Thymus (tissue), 11 donors: ENCODE data around the gene PLPP3. TPM values are rescaled to one million over a fixed set of nuclear protein-coding genes. Genes with fewer than 3 reads are reported as not detected.

Source experiments
- DNase-seq, 9 donors: peaks; one replicate each; pipeline ENCODE4 v3.0.0-alpha.2; 2013; ENCODE audit warnings: low spot score in 9 of 9, low read depth in 6 of 9, missing footprints in 1 of 9
- H3K27ac ChIP-seq, 2 donors: one replicate each; pipeline ENCODE4 v1.5.1; 2013; ENCODE audit warnings: control low read depth in 1 of 2, low read depth in 1 of 2, low read length in 1 of 2, mild to moderate bottlenecking in 1 of 2, moderate library complexity in 1 of 2
- H3K27me3 ChIP-seq, 2 donors: one replicate each; pipeline ENCODE4 v1.5.1; 2013; ENCODE audit warnings: low read length in 1 of 2; ENCODE audit not compliant: control insufficient read depth in 2 of 2, insufficient read depth in 1 of 2
- H3K36me3 ChIP-seq, 2 donors: one replicate each; pipeline ENCODE4 v1.5.1; 2013; ENCODE audit warnings: low read length in 1 of 2, mild to moderate bottlenecking in 1 of 2, moderate library complexity in 1 of 2; ENCODE audit not compliant: control insufficient read depth in 2 of 2, insufficient read depth in 2 of 2
- H3K4me1 ChIP-seq, 2 donors: one replicate each; pipeline ENCODE4 v1.5.1; 2013; ENCODE audit warnings: low read length in 2 of 2; ENCODE audit not compliant: control insufficient read depth in 2 of 2, insufficient read depth in 2 of 2
- H3K4me3 ChIP-seq, 2 donors: one replicate each; pipeline ENCODE4 v1.5.1; 2013; ENCODE audit warnings: low read length in 2 of 2, control low read depth in 1 of 2, mild to moderate bottlenecking in 1 of 2
- H3K9me3 ChIP-seq, 2 donors: one replicate each; pipeline ENCODE4 v1.5.1; 2013; ENCODE audit warnings: low read length in 1 of 2, mild to moderate bottlenecking in 1 of 2; ENCODE audit not compliant: control insufficient read depth in 2 of 2, insufficient read depth in 1 of 2
- WGBS: extraction: QIAGEN DNeasy Blood & Tissue Kit; methylation state at CpG from one replicate; pipeline ENCODE4 v1.1.7; 2013; 5-methylcytosine and 5-hydroxymethylcytosine counted together
- polyA plus RNA-seq: library from polyadenylated mRNA; stranded (reverse); fragments of 200-250 nt; gene quantifications from one replicate; pipeline ENCODE4 v1.2.3, GENCODE V29; 2013
- total RNA-seq: library from RNA; stranded (reverse); fragments of 120-200 nt; gene quantifications from one replicate; pipeline ENCODE4 v1.2.4, GENCODE V29; 2013
- donor health status: healthy.

PLPP3 gene
- total and polyA plus RNA-seq, 2 donors: 30.8 to 31.3 TPM

GRCh38 chr1:56512724-56513494 is 66.5 kb downstream of the PLPP3 start:
- DNase-seq: no peak
- H3K9me3 ChIP-seq: no peaks in the 10 kb centered on the region
- H3K4me1 ChIP-seq: peaks cover 0 to 24% of the 10 kb centered on the region in 2 donors
- H3K27me3 ChIP-seq: no peaks in the 10 kb centered on the region
- no peak overlapping the region for H3K4me3 ChIP-seq
- no peak overlapping the region for H3K27ac ChIP-seq
- 96% methylated on average over 8 of the region's 8 CpGs for WGBS
- H3K36me3 ChIP-seq: peaks cover 20 to 44% of the 10 kb centered on the region in 2 donors

- peaks cover 24 to 48% of the 10 kb centered on the region in 2 donors for H3K36me3 ChIP-seq
- WGBS: 99% methylated on average over 8 of the region's 8 CpGs
- no peak for DNase-seq
Measured at GRCh38 chr1:56511766-56512165, 67.6 kb downstream of the PLPP3 start.

DNA sequence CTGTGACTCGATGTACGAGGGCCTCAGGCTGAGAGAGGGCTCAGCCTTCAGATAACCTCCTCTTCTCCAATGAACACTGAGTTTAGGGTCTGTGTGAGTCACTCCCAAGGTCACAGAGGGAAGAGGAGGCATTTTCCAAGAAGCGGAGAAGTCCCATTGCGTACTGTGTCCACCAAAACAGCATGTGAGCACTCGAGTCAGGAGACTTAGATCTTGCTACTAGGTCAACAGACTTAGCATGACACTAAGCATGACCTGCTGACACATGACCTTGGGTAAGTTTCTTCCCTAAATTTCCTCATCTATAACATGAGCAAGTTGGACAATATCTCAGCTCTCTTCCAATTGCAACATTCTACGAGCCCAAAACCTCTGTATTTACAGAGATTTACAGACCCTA is 68.0 kb downstream of the PLPP3 start:
- no peak overlapping the region for H3K27ac ChIP-seq
- no peak overlapping the region for H3K4me3 ChIP-seq
- peaks cover 0 to 29% of the 10 kb centered on the region in 2 donors for H3K4me1 ChIP-seq
- H3K27me3 ChIP-seq: no peaks in the 10 kb centered on the region
- H3K36me3 ChIP-seq: peaks cover 28 to 51% of the 10 kb centered on the region in 2 donors
- WGBS: 97% methylated on average over 6 of the region's 6 CpGs
- DNase-seq: no peak
- no peaks in the 10 kb centered on the region for H3K9me3 ChIP-seq

More at GRCh38 chr1:56511766-56512165, 67.6 kb downstream of the PLPP3 start:
- Histone ChIP-seq H3K4me1 (peaks cover 0 to 25% of the 10 kb centered on the region in 2 donors), H3K4me3 (no peak overlapping the region), H3K27ac (no peak overlapping the region), H3K9me3 (no peaks in the 10 kb centered on the region), H3K27me3 (no peaks in the 10 kb centered on the region)

DNA sequence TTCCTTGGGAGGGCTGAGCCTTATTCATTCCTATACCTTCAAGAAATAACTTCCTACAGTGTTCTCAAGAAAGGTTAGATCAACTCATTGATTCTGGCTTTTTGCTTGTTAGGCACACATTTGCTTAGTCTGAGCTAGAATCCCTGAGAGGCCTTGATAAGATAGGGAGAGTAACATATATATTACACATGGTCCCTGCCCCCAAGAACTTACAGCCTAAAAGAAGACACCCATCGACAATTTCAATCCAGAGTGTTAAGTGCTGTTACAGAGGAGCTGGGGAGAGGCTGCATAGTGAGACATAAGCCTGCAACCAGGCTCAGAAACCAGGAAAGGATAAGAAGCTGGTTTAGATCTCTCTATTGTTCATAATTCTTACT is 68.7 kb downstream of the PLPP3 start:
- Histone ChIP-seq H3K27me3 (no peaks in the 10 kb centered on the region), H3K4me3 (no peak overlapping the region), H3K4me1 (peaks cover 0 to 35% of the 10 kb centered on the region in 2 donors), H3K36me3 (peaks cover 32 to 56% of the 10 kb centered on the region in 2 donors), H3K9me3 (no peaks in the 10 kb centered on the region), H3K27ac (no peak overlapping the region)
- WGBS: 91% methylated on average over 1 of the region's 1 CpG
- DNase-seq: no peak

DNA sequence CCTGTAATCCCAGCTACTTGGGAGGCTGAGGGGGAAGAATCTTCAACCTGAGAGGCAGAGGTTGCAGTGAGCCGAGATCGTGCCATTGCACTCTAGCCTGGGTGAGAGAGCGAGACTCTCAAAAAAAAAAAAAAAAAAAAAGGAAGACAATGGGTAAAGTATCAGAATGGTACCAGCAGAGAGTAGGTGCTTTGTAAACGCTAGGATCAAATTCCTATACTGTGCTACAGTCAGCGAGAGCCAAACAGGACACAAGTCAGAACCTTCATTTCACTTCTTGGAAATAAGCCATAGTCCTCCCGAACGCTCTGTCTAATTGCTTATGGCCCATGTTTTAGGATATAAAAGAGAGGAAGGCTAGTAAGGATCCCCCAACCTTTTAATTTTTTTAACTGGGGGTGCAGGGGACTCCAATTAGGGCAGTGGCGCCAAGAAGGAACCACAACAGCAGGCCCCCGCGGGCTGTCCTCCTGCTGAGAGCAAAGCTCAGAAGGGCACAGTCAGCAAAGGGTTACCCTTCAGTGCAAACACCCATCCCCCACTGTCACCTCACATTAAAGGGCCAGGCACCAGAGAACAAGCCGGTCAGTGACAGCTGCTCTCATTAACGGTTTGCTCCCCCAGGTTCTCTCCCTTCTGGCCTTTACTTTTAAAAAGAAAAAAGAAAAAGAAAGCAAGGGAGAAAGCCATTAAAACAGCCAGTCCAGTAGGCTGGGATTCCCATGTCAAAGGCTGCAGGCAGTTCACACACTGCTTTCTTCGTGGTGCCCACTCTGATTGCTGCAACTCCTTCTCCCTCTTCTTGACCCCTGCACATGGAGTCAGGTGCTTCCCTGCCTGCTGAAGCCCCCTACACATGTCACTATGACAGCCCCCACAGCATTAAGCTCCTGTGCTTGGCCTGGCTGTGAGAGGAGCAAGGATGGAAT is 69.4 kb downstream of the PLPP3 start:
- Histone ChIP-seq H3K27me3 (no peaks in the 10 kb centered on the region), H3K9me3 (no peaks in the 10 kb centered on the region), H3K4me1 (peaks cover 0 to 35% of the 10 kb centered on the region in 2 donors), H3K27ac (no peak overlapping the region), H3K4me3 (no peak overlapping the region), H3K36me3 (peaks cover 32 to 54% of the 10 kb centered on the region in 2 donors)
- WGBS: 92% methylated on average over 13 of the region's 13 CpGs
- no peak for DNase-seq

DNA sequence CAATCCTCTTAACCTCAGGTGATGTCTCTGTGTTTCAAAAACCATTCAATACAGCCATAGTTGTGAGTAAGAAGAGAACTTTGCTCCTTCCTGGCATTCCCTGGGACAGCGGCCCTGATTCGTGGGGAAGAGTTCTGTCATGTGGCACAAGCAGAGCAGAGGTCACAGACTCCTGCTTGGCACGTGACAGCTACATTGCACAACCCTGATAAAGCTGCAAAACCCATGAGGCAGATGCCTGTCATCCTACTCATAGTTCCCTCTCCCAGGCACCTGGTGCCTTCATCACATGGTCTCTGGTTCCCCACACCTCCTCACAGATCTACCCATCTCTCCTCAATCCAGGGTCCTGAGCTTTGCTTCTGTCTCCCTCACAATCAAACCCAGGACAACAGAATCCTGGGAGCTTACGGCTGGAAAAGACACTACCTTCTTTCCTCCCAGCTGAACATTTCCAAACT is 70.8 kb downstream of the PLPP3 start:
- WGBS: 84% methylated on average over 4 of the region's 4 CpGs
- H3K36me3 ChIP-seq: peaks cover 32 to 66% of the 10 kb centered on the region in 2 donors
- H3K9me3 ChIP-seq: no peaks in the 10 kb centered on the region
- H3K27me3 ChIP-seq: no peaks in the 10 kb centered on the region
- peaks cover 0 to 35% of the 10 kb centered on the region in 2 donors for H3K4me1 ChIP-seq
- H3K4me3 ChIP-seq: no peak overlapping the region
- DNase-seq: no peak
- no peak overlapping the region for H3K27ac ChIP-seq

GRCh38 chr1:56507925-56508522 is 71.3 kb downstream of the PLPP3 start:
- H3K9me3 ChIP-seq: no peaks in the 10 kb centered on the region
- WGBS: 93% methylated on average over 3 of the region's 3 CpGs
- DNase-seq: no peak
- peaks cover 32 to 62% of the 10 kb centered on the region in 2 donors for H3K36me3 ChIP-seq
- no peak overlapping the region for H3K27ac ChIP-seq
- no peak overlapping the region for H3K4me3 ChIP-seq
- peaks cover 0 to 35% of the 10 kb centered on the region in 2 donors for H3K4me1 ChIP-seq
- no peaks in the 10 kb centered on the region for H3K27me3 ChIP-seq

GRCh38 chr1:56506951-56507491 is 72.3 kb downstream of the PLPP3 start:
- no peak overlapping the region for H3K4me3 ChIP-seq
- peaks cover 30 to 65% of the 10 kb centered on the region in 2 donors for H3K36me3 ChIP-seq
- no peaks in the 10 kb centered on the region for H3K27me3 ChIP-seq
- 95% methylated on average over 3 of the region's 3 CpGs for WGBS
- peaks cover 0 to 35% of the 10 kb centered on the region in 2 donors for H3K4me1 ChIP-seq
- H3K9me3 ChIP-seq: no peaks in the 10 kb centered on the region
- H3K27ac ChIP-seq: no peak overlapping the region
- DNase-seq: no peak
